ENCODE data around the gene CPA2. TPM values are rescaled to one million over a fixed set of nuclear protein-coding genes. Genes with fewer than 3 reads are reported as not detected.
"Not testable (repeated sequence)": the region's sequence is repeated elsewhere in the genome, so short reads cannot be mapped to it uniquely, and the experiment has no call there.

The CPA2 gene
- total RNA-seq, 1 donor from 2014 or later: 0.54 TPM

DNA sequence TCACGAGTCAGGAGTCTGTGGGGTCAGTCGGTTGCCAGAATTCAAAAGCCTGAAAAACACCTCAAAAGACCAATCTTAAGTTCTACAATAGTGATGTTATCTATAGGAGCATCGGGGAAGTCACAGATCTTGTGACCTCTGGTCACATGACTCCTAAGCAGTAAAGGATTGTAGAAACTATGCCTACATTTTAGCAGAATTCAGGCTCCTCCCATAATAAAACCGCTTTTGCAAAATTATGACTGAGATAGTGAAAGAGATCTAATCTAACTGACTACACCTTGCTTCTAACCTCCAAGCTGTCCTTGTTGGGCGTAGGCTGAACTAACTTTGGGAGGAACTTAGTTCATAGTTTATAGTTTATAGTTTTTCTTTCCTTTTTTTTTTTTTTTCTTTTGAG, 42.5 kb upstream of the CPA2 start:
- Mint-ChIP-seq H3K9me3 (peaks cover 15% of the 10 kb centered on the region), H3K4me1 (peaks cover 28% of the 10 kb centered on the region), H3K4me3 (no peak overlapping the region), H3K27ac (no peak overlapping the region), H3K36me3 (peaks cover 3% of the 10 kb centered on the region), H3K27me3 (ENCODE audit: low read depth) (no peaks in the 10 kb centered on the region)
- TF ChIP-seq, protein P1, sequence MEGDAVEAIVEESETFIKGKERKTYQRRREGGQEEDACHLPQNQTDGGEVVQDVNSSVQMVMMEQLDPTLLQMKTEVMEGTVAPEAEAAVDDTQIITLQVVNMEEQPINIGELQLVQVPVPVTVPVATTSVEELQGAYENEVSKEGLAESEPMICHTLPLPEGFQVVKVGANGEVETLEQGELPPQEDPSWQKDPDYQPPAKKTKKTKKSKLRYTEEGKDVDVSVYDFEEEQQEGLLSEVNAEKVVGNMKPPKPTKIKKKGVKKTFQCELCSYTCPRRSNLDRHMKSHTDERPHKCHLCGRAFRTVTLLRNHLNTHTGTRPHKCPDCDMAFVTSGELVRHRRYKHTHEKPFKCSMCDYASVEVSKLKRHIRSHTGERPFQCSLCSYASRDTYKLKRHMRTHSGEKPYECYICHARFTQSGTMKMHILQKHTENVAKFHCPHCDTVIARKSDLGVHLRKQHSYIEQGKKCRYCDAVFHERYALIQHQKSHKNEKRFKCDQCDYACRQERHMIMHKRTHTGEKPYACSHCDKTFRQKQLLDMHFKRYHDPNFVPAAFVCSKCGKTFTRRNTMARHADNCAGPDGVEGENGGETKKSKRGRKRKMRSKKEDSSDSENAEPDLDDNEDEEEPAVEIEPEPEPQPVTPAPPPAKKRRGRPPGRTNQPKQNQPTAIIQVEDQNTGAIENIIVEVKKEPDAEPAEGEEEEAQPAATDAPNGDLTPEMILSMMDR (IDR thresholded peaks at IDR 0.05; ENCODE audit: unreplicated experiment): no peak
- no peak for DNase-seq (ENCODE audit: low spot score in 2 of 2, unreplicated experiment in 2 of 2)

DNA sequence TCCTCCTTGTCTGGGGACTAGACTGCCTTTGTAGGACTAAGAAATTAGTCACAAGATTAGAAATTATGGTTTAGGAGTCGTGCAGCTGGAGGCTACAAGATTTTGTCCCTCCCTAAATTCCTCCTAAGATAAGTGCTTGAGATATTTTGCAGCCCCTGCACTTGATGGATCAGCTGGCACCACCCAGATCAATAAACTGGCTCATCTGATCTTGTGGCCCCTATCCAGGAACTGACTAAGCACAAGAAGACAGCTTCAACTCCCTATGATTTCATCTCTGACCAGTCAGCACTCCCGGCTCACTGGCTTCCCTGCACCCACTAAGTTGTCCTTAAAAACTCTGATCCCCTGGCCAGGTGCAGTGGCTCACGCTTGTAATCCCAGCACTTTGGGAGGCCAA, 41.7 kb upstream of the CPA2 start:
- H3K27ac Mint-ChIP-seq: peak overlapping the region; percentile 47
- H3K4me3 Mint-ChIP-seq; H3K36me3 Mint-ChIP-seq; H3K27me3 Mint-ChIP-seq (ENCODE audit: low read depth); DNase-seq (ENCODE audit: low spot score in 2 of 2, unreplicated experiment in 2 of 2): not testable (repeated sequence)
- peaks cover 22% of the 10 kb centered on the region for H3K4me1 Mint-ChIP-seq
- peaks cover 15% of the 10 kb centered on the region for H3K9me3 Mint-ChIP-seq

DNA sequence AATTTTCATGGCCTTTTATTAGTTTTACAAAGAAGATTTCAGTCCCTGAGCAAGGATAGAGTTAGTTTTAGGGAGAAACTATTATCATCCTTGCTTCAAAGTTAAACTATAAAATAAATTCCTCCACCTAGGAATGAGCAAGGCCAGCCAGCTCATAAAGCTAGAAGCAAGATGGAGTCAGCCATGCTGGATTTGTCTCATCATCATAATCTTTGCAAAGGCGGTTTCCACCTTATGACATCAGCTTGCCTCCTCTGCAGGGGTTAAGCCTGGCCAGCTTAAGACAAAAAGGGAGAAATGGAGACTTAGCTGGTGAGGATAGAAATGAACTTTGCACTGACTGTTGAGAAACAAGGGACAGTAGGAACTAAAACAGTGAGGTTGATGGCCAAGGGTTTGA, 40.3 kb upstream of the CPA2 start:
- Mint-ChIP-seq H3K36me3 (peaks cover 5% of the 10 kb centered on the region), H3K27ac (peak overlapping the region; percentile 73), H3K9me3 (peaks cover 19% of the 10 kb centered on the region), H3K4me1 (peaks cover 22% of the 10 kb centered on the region), H3K27me3 (ENCODE audit: low read depth) (no peaks in the 10 kb centered on the region), H3K4me3 (no peak overlapping the region)
- TF ChIP-seq, protein P1 (IDR thresholded peaks at IDR 0.05; ENCODE audit: unreplicated experiment): no peak
- no peak for DNase-seq (ENCODE audit: low spot score in 2 of 2, unreplicated experiment in 2 of 2)

DNA sequence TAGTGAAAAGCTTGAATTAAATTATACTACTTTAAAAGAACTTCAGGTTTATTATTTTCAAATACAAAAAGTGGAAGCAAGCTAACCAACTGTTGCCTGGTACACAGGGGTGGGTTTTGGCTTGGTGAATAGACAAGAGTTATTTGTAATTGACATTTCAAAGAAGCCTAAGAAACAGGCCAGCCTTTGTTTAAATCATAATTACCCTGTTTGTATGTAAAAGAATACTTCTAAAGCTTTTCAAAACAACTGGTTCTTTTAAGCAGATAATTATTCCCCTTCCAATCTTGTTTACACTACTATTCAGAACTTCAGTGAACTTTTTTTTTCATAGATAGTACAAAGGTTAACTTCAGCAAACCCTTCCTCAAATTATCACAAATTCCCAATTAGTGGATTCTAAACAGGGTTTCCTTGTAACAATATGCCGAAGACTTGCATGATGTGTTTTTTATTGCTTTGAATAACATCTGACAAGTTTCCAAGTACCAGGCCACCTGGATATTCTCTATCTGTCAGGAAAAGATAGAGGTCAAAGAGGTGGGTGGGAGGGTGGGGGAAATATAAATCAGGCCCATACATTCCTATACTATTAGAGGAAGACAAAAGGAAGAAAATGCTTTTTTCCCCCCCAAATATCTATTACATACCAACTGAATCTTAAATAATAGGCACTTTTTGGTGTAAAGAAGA, 38.6 kb upstream of the CPA2 start:
- Mint-ChIP-seq H3K4me3 (no peak overlapping the region), H3K36me3 (peaks cover 5% of the 10 kb centered on the region), H3K9me3 (peaks cover 19% of the 10 kb centered on the region), H3K4me1 (peaks cover 32% of the 10 kb centered on the region), H3K27me3 (ENCODE audit: low read depth) (no peaks in the 10 kb centered on the region), H3K27ac (peak overlapping the region; percentile 90)
- TF ChIP-seq, protein P1 (IDR thresholded peaks at IDR 0.05; ENCODE audit: unreplicated experiment): no peak
- no peak for DNase-seq (ENCODE audit: low spot score in 2 of 2, unreplicated experiment in 2 of 2)

DNA sequence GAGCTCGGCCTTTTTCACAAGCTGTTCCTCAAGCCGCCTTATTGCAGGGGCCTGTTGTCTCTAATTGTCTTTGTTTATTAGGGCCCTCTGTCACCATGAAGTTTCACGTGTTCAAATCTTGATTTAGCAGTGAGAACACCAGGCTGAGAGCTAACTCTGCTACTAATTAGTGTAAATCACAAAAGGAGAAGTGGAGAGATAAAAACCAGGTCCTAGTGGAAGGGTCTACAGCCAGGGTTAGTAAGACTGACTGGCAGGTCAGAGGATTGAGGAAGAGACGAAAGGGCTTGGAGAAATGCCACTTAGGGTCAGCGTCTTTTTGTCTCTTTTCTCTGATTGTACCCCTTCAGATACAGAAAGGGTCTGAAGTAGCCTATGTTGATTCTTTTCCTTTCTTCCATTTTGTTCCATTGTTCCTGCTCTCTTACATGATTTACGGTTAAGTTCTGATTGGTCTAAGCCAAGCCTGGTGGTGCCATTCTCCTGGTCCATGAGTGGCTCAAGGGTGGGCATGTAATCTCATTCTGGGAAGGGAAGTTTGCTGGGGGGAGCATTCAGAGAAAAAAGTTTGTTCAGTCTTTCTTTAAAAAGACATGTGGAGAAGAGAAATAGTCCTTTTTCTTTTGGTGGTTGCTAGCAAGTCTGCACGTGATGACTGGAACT, 37.7 kb upstream of the CPA2 start:
- TF ChIP-seq, protein P1 (IDR thresholded peaks at IDR 0.05; ENCODE audit: unreplicated experiment): no peak
- peaks cover 5% of the 10 kb centered on the region for H3K36me3 Mint-ChIP-seq
- no peak overlapping the region for H3K4me3 Mint-ChIP-seq
- H3K27me3 Mint-ChIP-seq (ENCODE audit: low read depth): no peaks in the 10 kb centered on the region
- peaks cover 32% of the 10 kb centered on the region for H3K4me1 Mint-ChIP-seq
- peak overlapping the region; percentile 90 for H3K27ac Mint-ChIP-seq
- no peak for DNase-seq (ENCODE audit: low spot score in 2 of 2, unreplicated experiment in 2 of 2)
- H3K9me3 Mint-ChIP-seq: peaks cover 13% of the 10 kb centered on the region

DNA sequence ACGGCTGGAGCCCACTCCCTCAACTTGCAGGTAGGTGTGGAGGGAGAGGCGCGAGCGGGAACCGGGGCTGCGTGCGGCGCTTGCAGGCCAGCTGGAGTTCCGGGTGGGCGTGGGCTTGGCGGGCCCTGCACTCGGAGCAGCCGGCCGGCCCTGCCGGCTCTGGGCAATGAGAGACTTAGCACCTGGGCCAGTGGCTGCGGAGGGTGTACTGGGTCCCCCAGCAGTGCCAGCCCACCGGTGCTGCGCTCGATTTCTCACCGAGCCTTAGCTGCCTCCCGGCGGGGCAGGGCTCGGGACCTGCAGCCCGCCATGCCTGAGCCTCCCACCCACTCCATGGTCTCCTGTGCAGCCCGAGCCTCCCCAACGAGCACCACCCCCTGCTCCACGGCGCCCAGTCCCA, 36.7 kb upstream of the CPA2 start:
- DNase-seq (ENCODE audit: low spot score in 2 of 2, unreplicated experiment in 2 of 2); H3K36me3 Mint-ChIP-seq; H3K4me3 Mint-ChIP-seq; H3K27ac Mint-ChIP-seq; H3K27me3 Mint-ChIP-seq (ENCODE audit: low read depth): not testable (repeated sequence)
- H3K9me3 Mint-ChIP-seq: peaks cover 15% of the 10 kb centered on the region
- H3K4me1 Mint-ChIP-seq: peaks cover 36% of the 10 kb centered on the region
